ENCODE data around the gene CPB2. TPM values are rescaled to one million over a fixed set of nuclear protein-coding genes. Genes with fewer than 3 reads are reported as not detected.

Gene CPB2
- total RNA-seq, 4 donors from 2014 or later, result not detected

DNA sequence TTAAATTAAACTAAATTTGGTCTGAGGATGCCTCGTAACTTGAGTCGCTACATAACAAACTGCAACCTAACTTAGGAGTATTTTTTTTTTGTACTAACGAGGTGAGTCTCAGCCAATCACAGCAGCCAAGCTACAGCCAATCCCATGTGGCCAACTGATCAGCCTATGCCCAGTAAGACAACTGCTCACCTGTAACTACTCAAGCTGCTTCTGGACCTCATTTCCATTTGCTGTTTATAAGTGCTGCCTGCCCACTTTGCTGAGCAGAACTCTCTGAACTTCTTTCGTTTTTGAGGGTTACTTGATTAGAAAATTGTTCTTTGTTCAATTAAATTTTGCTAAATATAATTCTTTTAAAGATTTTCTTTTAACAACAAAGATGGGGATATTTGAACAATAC lies 3.8 kb downstream of the CPB2 start:
- Histone ChIP-seq H3K27ac (no peak overlapping the region), H3K27me3 (no peaks in the 10 kb centered on the region), H3K36me3 (no peaks in the 10 kb centered on the region), H3K4me1 (no peaks in the 10 kb centered on the region), H3K4me3 (no peak overlapping the region), H3K9me3 (no peaks in the 10 kb centered on the region)
- in situ Hi-C loops (cut with MboI; ENCODE audit: low pct_ligation_motif_present in 1 of 4, low pct_unique_long_range_greater_than_20kb in 1 of 4, low sequenced_read_pairs in 3 of 4), result no loop called here
- WGBS, 2 donors (ENCODE audit: low coverage in 1 of 2), result 29 to 78% methylated on average over 1 to 4 of the region's 4 CpGs
- TF ChIP-seq EP300 (IDR thresholded peaks at IDR 0.05; ENCODE audit: low read depth) (no peak), POLR2AphosphoS5 (IDR thresholded peaks at IDR 0.05) (no peak), CTCF (IDR thresholded peaks at IDR 0.05) (no peak), POLR2A (IDR thresholded peaks at IDR 0.05) (no peak)
- no peak for DNase-seq
- intact Hi-C loops (cut with DNase I; ENCODE audit: low total_unique reads), result no loop called here

GRCh38 chr13:46100191-46100815 lies 4.5 kb downstream of the CPB2 start:
- Histone ChIP-seq H3K4me3 (no peak overlapping the region), H3K4me1 (no peaks in the 10 kb centered on the region), H3K27ac (no peak overlapping the region), H3K27me3 (no peaks in the 10 kb centered on the region), H3K9me3 (no peaks in the 10 kb centered on the region), H3K36me3 (no peaks in the 10 kb centered on the region)
- no peak for DNase-seq
- intact Hi-C loops (cut with DNase I; ENCODE audit: low total_unique reads) (no loop called here), in situ Hi-C loops (cut with MboI; ENCODE audit: low pct_ligation_motif_present in 1 of 4, low pct_unique_long_range_greater_than_20kb in 1 of 4, low sequenced_read_pairs in 3 of 4) (no loop called here)
- 83% methylated on average over 1 of the region's 1 CpG; no CpG with 5 or more reads in 1 of the 2 donors for WGBS, 2 donors (ENCODE audit: low coverage in 1 of 2)
- TF ChIP-seq POLR2AphosphoS5 (IDR thresholded peaks at IDR 0.05) (no peak), EP300 (IDR thresholded peaks at IDR 0.05; ENCODE audit: low read depth) (no peak), CTCF (IDR thresholded peaks at IDR 0.05) (no peak), POLR2A (IDR thresholded peaks at IDR 0.05) (no peak)

- Histone ChIP-seq H3K4me3 (no peak overlapping the region), H3K27ac (no peak overlapping the region), H3K9me3 (no peaks in the 10 kb centered on the region), H3K36me3 (no peaks in the 10 kb centered on the region), H3K27me3 (no peaks in the 10 kb centered on the region), H3K4me1 (no peaks in the 10 kb centered on the region)
- DNase-seq, result no peak
- intact Hi-C loops (cut with DNase I; ENCODE audit: low total_unique reads) (no loop called here), in situ Hi-C loops (cut with MboI; ENCODE audit: low pct_ligation_motif_present in 1 of 4, low pct_unique_long_range_greater_than_20kb in 1 of 4, low sequenced_read_pairs in 3 of 4) (no loop called here)
- TF ChIP-seq CTCF (IDR thresholded peaks at IDR 0.05) (no peak), POLR2A (IDR thresholded peaks at IDR 0.05) (no peak), EP300 (IDR thresholded peaks at IDR 0.05; ENCODE audit: low read depth) (no peak)
- WGBS, 2 donors (ENCODE audit: low coverage in 1 of 2), result 62 to 80% methylated on average over 3 to 4 of the region's 4 CpGs
These were observed 7.2 kb downstream of the CPB2 start for GRCh38 chr13:46097663-46098062.

DNA sequence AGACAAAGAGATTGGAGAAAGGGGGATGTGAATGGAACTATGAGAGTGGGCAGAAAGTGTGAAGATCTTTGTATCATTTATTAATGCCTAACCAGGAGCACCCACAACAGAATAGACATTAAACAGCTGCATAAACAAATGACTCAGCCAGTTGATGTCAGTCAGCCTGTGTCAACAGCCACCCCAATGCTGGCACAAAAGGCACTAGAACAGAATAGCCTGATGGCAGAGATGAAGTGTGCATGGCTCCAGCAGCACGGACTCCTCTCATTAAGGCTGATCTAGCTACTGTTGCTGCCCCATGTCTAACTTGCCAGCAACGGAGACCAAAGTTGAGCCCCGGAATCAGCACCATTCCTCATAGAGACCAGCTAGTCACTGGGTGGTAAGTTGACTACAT lies 7.8 kb downstream of the CPB2 start:
- H3K27ac ChIP-seq, result no peak overlapping the region
- in situ Hi-C loops (cut with MboI; ENCODE audit: low pct_ligation_motif_present in 1 of 4, low pct_unique_long_range_greater_than_20kb in 1 of 4, low sequenced_read_pairs in 3 of 4) (no loop called here), intact Hi-C loops (cut with DNase I; ENCODE audit: low total_unique reads) (no loop called here)
- 73% methylated on average over 3 of the region's 3 CpGs; no CpG with 5 or more reads in 1 of the 2 donors for WGBS, 2 donors (ENCODE audit: low coverage in 1 of 2)
- H3K9me3 ChIP-seq, result no peaks in the 10 kb centered on the region
- H3K4me3 ChIP-seq, result no peak overlapping the region
- no peak for TF ChIP-seq POLR2AphosphoS5 (IDR thresholded peaks at IDR 0.05)
- TF ChIP-seq POLR2A (IDR thresholded peaks at IDR 0.05), result no peak
- TF ChIP-seq EP300 (IDR thresholded peaks at IDR 0.05; ENCODE audit: low read depth), result no peak
- no peak for TF ChIP-seq CTCF (IDR thresholded peaks at IDR 0.05)
- no peaks in the 10 kb centered on the region for H3K4me1 ChIP-seq
- H3K36me3 ChIP-seq, result no peaks in the 10 kb centered on the region
- no peak for DNase-seq
- H3K27me3 ChIP-seq, result no peaks in the 10 kb centered on the region

All from transverse colon (tissue), 4 donors.